HG03095 (cell line): ENCODE measurements around the gene ASAP3.
"Not testable (repeated sequence)": the region's sequence is repeated elsewhere in the genome, so short reads cannot be mapped to it uniquely, and the experiment has no call there.

Experiments used
- ATAC-seq: cut with Tn5 transposase; IDR thresholded peaks from one replicate; pipeline ENCODE4 v1.9.1; 2021; ENCODE audit warnings: moderate library complexity; ENCODE audit not compliant: unreplicated experiment

The ASAP3 gene

GRCh38 chr1:23399229-23399628 is 84.8 kb downstream of the ASAP3 start:
- ATAC-seq: no peak

GRCh38 chr1:23397908-23398307 is 86.1 kb downstream of the ASAP3 start:
- ATAC-seq: no peak

DNA sequence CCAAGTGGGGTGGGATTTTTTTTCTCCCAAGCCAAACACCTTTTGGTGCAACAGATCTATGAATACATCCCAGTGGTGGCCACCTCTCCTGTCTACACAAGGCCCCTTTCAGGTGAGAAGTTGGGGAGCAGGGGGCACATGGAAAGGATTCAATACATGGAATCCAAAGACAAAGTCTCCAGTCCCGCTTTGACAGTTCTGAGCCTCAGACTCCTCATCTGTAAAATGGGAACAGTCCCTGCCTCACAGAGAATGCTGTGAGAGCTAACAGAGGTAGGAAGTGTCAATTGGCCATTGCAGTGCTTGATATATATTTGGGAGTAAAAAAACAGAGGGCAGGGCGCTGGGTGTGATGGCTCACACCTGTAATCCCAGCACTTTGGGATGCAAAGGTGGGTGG is 87.6 kb downstream of the ASAP3 start:
- no peak for ATAC-seq

DNA sequence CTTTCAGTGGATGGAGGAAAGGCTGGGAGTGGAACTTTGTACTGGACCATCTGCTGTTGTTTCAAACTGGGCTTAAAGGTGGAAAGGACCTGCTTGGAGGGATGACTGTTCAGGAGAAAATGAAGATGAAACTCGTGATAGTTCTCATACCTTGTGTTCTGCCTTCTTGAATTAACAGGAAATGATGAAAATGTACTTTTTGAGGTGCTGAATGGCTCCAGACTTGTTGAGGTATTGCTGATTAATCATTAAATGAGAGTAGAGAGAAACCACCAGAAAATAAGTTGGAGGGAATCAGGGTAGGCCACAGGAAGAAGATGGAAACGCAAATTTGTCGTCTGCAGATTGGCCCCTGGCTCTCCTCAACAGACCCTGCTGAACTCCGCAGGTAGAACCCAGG is 88.1 kb downstream of the ASAP3 start:
- no peak for ATAC-seq

- ATAC-seq: no peak
These were observed 88.7 kb downstream of the ASAP3 start for GRCh38 chr1:23395154-23395724.

- no peak for ATAC-seq
These were observed 89.3 kb downstream of the ASAP3 start for GRCh38 chr1:23394684-23395083.

DNA sequence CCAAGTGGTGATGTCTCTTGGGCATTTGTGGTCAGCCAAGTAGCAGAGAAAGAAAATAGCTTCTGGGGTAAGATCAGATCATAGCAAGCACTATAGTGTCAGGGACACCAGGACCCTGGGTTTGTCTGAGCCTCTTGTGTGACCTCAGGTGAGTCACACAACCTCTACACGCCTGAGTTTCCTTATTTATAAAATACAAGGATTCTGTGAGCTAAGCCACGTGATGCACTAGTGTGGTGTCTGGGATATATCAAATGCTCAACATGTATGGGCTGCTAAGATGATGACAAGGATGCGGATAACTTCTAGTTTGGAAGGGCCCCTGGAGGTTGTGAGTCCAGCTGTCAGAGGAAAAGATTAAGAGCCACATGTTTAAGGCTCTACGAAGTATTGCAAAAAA is 89.8 kb downstream of the ASAP3 start:
- no peak for ATAC-seq

- no peak for ATAC-seq
These were observed 90.3 kb downstream of the ASAP3 start for GRCh38 chr1:23393706-23394105.

DNA sequence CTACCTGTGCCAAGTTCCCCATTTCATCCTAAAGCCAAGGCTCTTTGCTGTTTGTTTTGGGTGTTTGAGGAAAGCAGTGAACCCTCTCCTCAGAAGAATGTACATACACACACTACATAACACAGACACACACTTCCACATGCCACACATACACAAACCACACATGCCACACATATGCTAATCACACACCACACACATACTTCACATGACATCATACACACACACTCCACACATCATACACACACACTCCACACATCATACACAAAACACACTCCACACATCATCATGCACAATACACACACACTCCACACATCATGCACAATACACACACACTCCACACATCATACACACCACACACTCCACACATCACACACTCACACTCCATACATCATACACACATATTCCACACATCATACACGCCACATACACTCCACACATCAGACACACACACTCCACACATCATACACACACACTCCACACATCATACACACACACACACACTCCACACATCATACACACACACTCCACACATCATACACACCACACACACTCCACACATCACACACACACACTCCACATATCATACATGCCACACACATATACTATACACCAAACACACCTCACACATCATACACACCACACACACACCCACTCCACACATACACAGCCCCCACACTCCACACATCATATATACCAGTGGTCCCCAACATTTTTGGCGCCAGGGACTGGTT is 91.7 kb downstream of the ASAP3 start:
- ATAC-seq: no peak

DNA sequence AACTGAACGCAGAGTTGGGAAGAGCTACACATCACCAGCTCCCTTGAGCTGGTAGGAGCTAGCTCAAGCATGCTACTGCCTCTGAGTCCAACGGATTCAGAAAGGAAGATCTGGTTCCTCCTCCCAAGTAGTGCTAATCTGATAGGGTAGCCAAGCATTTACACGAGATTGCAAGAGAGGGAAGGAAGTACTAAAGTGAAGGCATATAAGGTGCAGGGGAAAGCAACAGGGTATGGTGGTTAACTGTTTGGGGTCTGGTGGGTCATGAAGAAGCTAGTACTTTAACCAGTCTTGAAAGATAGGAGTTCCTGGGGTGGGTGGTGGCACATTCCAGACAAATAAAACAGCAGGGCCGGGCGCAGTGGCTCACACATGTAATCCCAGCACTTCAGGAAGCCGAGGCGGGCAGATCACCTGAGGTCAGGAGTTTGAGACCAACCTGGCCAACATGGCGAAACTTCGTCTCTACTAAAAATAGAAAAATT is 94.1 kb downstream of the ASAP3 start:
- ATAC-seq: no peak

DNA sequence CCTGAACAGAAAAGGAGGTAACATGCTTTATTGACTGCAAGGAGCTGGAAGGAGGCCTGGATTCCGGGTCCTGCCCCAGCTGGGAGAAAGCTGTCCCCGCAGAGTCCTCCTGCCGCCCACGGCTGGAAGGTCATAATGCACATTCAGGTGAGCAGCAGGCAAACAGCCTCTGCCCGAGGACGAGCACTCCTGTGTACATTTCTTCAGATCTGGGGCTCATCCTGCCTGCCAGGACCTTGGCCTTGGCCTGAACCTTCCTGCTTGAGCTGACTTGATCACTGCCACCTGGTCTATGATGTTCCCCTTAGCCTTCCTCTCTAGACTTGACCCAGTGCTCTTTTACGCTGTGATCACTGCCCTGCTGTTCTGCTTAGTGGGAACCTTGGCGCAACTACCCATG is 96.5 kb downstream of the ASAP3 start:
- ATAC-seq: no peak

DNA sequence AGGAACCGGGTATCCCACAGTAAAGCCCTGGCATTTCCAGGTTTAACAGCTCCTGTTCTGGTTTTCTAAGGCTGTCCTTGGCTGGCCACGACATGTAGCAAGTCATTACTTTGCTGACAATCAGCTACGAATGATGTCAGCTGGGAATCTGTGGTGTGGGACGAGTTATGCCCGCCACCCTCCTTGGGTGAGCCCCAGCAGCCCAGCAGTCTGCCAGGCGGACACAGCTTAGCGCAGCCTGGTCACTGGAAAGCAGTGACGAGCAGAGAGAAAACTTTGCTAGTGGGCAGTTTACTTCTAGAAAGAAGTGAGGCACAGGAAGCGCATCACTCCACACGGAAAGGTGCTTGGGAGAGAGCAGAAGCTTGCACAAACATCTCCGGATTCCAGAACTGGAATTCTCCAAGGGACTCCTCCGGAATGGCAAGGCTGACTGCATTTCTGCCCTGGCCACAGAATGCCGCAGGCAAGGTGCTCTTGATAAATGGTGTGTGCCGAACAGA is 98.8 kb downstream of the ASAP3 start:
- no peak for ATAC-seq

DNA sequence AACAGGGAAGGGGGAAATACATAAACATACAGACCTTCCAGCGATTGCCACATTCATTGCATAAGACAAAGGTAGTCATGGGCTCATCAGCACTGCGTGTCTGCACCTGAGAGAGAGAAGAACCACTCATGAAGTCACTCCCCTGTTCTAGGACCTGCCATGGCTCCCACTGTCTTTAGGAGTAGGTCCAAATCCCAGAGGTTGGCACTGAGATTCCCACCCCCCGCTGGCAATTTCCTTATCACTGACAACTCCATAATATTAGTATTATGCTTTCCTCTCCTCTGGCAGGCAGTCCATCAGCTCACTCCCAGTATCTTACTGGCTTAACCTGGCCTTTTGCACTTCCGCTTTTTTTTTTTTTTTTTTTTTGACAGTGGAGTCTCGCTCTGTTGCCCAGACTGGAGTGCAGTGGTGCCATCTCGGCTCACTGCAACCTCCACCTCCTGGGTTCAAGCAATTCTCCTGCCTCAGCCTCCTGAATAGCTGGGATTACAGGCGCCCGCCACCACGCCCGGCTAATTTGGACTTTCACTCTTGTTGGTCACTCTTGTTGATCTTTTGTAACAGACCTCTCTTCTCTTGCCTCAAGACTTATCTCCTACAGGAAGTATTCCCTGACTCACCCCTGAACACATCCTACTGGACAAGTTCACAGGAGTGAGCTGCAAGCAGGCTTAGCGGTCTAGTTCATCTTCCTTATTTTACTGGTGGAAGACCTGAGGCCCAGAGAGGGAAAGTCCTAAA is 99.5 kb downstream of the ASAP3 start:
- no peak for ATAC-seq

GRCh38 chr1:23383577-23384311 is 100.2 kb downstream of the ASAP3 start:
- ATAC-seq: no peak

DNA sequence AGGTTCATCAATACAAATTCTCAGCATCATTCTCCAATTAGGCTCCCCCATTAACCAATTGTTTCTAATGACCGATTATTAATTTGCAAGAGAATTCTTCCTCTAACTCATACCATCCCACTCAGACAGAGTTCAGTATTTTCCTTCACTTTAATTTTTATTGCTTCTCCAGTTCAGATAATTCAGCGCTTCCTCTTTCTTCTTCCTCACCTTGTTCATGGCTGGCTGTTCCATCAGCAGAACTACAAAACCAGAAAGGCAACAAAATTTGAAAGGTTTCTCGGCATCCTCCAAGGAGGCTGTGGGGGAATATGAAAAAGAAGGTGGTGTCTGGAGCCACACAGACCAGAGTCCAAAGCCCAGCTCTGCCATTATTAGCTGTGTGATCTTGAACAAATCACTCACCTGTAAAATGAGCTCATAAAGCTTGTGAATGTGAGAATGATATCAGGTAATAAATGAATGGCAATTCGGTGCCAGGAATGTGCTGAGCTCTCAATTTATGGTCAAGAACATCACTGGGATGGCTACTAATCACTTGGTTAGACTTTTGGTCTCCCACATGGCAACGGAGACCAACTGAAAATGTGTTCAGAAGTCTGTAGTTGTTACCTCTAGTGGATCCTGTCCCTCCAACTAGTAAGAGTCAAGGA is 102.6 kb downstream of the ASAP3 start:
- ATAC-seq: no peak

DNA sequence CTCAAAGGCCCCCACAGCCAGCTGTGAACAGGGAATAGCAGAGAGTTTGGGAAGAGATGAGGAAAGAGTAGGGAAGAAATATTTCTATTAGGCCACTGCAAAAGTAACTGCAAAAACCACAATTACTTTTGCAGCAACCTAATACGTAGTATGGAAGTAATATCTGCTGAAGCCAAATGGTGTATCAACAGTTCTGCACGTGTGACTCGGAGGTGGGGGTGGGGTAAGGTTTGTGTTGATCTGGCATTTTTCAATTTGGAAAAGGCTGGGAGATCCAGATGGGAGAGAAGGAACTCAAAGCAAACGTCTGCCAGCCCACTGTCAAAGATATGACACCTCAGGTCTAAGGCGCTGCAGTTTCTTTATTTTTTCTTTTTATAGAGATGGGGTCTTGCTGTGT is 103.3 kb downstream of the ASAP3 start:
- no peak for ATAC-seq

GRCh38 chr1:23380236-23380635 is 103.7 kb downstream of the ASAP3 start:
- not testable (repeated sequence) for ATAC-seq
